HG02840 (cell line): ENCODE measurements around the gene DENND1C.

Source experiments
- ATAC-seq: cut with Tn5 transposase; IDR thresholded peaks from one replicate; pipeline ENCODE4 v1.9.1; 2021; ENCODE audit warnings: mild to moderate bottlenecking, moderate library complexity, moderate number of reproducible peaks; ENCODE audit not compliant: unreplicated experiment, low FRiP score

Gene DENND1C

GRCh38 chr19:6481541-6482342, at the start of gene DENND1C:
DENND1C (minus strand) TSS chr19:6481787; CDS start chr19:6481695, 92 bp downstream.
- no peak for ATAC-seq

- ATAC-seq = peak; percentile 35
These were observed 49.0 kb upstream of the DENND1C start, which contains the start of gene TNFSF9 for GRCh38 chr19:6530386-6531162. TNFSF9 (plus strand) TSS chr19:6531026; CDS start chr19:6531037, 11 bp downstream.

- ATAC-seq = no peak
These were observed 48.4 kb upstream of the DENND1C start for GRCh38 chr19:6529937-6530385.

GRCh38 chr19:6529351-6529750, 47.8 kb upstream of the DENND1C start:
- ATAC-seq = no peak

GRCh38 chr19:6528544-6529121, 47.0 kb upstream of the DENND1C start:
- no peak for ATAC-seq

- peak; percentile 44 for ATAC-seq
These were observed 46.4 kb upstream of the DENND1C start for GRCh38 chr19:6527893-6528543.

- no peak for ATAC-seq
These were observed 42.7 kb upstream of the DENND1C start for GRCh38 chr19:6524311-6524710.

GRCh38 chr19:6522712-6523111, 41.1 kb upstream of the DENND1C start:
- ATAC-seq = no peak

GRCh38 chr19:6521718-6522646, 40.4 kb upstream of the DENND1C start:
- peak; percentile 40 for ATAC-seq

GRCh38 chr19:6519289-6519688, 37.7 kb upstream of the DENND1C start:
- ATAC-seq = no peak

- ATAC-seq = no peak
These were observed 36.7 kb upstream of the DENND1C start for GRCh38 chr19:6518145-6518911.

- ATAC-seq = peak; percentile 31
These were observed 35.2 kb upstream of the DENND1C start for GRCh38 chr19:6516659-6517291.

GRCh38 chr19:6516018-6516658, 34.6 kb upstream of the DENND1C start:
- no peak for ATAC-seq

GRCh38 chr19:6514926-6515544, 33.4 kb upstream of the DENND1C start:
- ATAC-seq = no peak

GRCh38 chr19:6514089-6514488, 32.5 kb upstream of the DENND1C start:
- no peak for ATAC-seq

- ATAC-seq = no peak
These were observed 29.0 kb upstream of the DENND1C start for GRCh38 chr19:6510618-6511017.
